HL-60 (cell line): ENCODE results near the gene HSPA12B.

Experiments
- DNase-seq, 2 experiments: peaks; one replicate each; pipeline ENCODE4 v3.0.0-alpha.2; 2010 to 2020; ENCODE audit warnings: low read depth in 1 of 2, low spot score in 1 of 2
- H3K27ac ChIP-seq: fragments of 250-450 bp; sonication (Bioruptor Pico); replicated peaks from 2 replicates; pipeline ENCODE4 v1.5.1; 2020; ENCODE audit warnings: mild to moderate bottlenecking, moderate library complexity
- H3K27me3 ChIP-seq: fragments of 250-450 bp; sonication (Bioruptor Pico); 2 replicates; pipeline ENCODE4 v1.5.1; 2021; ENCODE audit warnings: mild to moderate bottlenecking, moderate library complexity; ENCODE audit not compliant: insufficient read depth, poor library complexity, severe bottlenecking
- H3K4me3 ChIP-seq: replicated peaks from 2 replicates; pipeline ENCODE4 v1.5.1; 2011; ENCODE audit warnings: mild to moderate bottlenecking, control low read depth, low read length; ENCODE audit not compliant: insufficient read depth
- CTCF ChIP-seq: IDR thresholded peaks from one replicate; pipeline ENCODE4 v1.5.1; 2011; ENCODE audit warnings: low read length, control low read depth, inconsistent platforms; ENCODE audit not compliant: insufficient read depth
- GABPA ChIP-seq: IDR thresholded peaks from 2 replicates; pipeline ENCODE4 v1.6.1; 2012; ENCODE audit warnings: low read depth
- POLR2AphosphoS5 ChIP-seq: IDR thresholded peaks from 2 replicates; pipeline ENCODE4 v1.6.1; 2012; ENCODE audit warnings: low read depth
- REST ChIP-seq: IDR thresholded peaks from 2 replicates; pipeline ENCODE4 v1.6.1; 2012; ENCODE audit warnings: low read depth; ENCODE audit not compliant: insufficient replicate concordance
- SPI1 ChIP-seq: IDR thresholded peaks from 2 replicates; pipeline ENCODE4 v1.6.1; 2012; ENCODE audit warnings: low read depth, mild to moderate bottlenecking, borderline replicate concordance

Gene HSPA12B

GRCh38 chr20:3701061-3701998 lies 31.2 kb upstream of the HSPA12B start:
- DNase-seq = no peak
- no peak overlapping the region for H3K4me3 ChIP-seq
- H3K27ac ChIP-seq = no peak overlapping the region
- no peaks in the 10 kb centered on the region for H3K27me3 ChIP-seq
- TF ChIP-seq POLR2AphosphoS5 (no peak), GABPA (no peak), REST (no peak), SPI1 (no peak), CTCF (no peak)

GRCh38 chr20:3702611-3703391 lies 29.7 kb upstream of the HSPA12B start:
- no peak for TF ChIP-seq GABPA
- TF ChIP-seq CTCF = no peak
- TF ChIP-seq POLR2AphosphoS5 = no peak
- no peak for TF ChIP-seq REST
- no peak for TF ChIP-seq SPI1
- DNase-seq = no peak
- H3K27ac ChIP-seq = no peak overlapping the region
- no peaks in the 10 kb centered on the region for H3K27me3 ChIP-seq
- H3K4me3 ChIP-seq = no peak overlapping the region

GRCh38 chr20:3704087-3704486 lies 28.4 kb upstream of the HSPA12B start:
- H3K27me3 ChIP-seq = no peaks in the 10 kb centered on the region
- no peak for TF ChIP-seq GABPA
- TF ChIP-seq CTCF = no peak
- TF ChIP-seq SPI1 = no peak
- TF ChIP-seq REST = no peak
- TF ChIP-seq POLR2AphosphoS5 = no peak
- no peak for DNase-seq
- H3K4me3 ChIP-seq = no peak overlapping the region
- no peak overlapping the region for H3K27ac ChIP-seq
